HL-60 (cell line): ENCODE data around the gene IHH.

Experiments
- DNase-seq, 2 experiments: peaks; one replicate each; pipeline ENCODE4 v3.0.0-alpha.2; 2010 to 2020; ENCODE audit warnings: low read depth in 1 of 2, low spot score in 1 of 2
- H3K27ac ChIP-seq: fragments of 250-450 bp; sonication (Bioruptor Pico); replicated peaks from 2 replicates; pipeline ENCODE4 v1.5.1; 2020; ENCODE audit warnings: mild to moderate bottlenecking, moderate library complexity
- H3K27me3 ChIP-seq: fragments of 250-450 bp; sonication (Bioruptor Pico); 2 replicates; pipeline ENCODE4 v1.5.1; 2021; ENCODE audit warnings: mild to moderate bottlenecking, moderate library complexity; ENCODE audit not compliant: insufficient read depth, poor library complexity, severe bottlenecking
- H3K4me3 ChIP-seq: replicated peaks from 2 replicates; pipeline ENCODE4 v1.5.1; 2011; ENCODE audit warnings: mild to moderate bottlenecking, control low read depth, low read length; ENCODE audit not compliant: insufficient read depth
- CTCF ChIP-seq: IDR thresholded peaks from one replicate; pipeline ENCODE4 v1.5.1; 2011; ENCODE audit warnings: low read length, control low read depth, inconsistent platforms; ENCODE audit not compliant: insufficient read depth
- GABPA ChIP-seq: IDR thresholded peaks from 2 replicates; pipeline ENCODE4 v1.6.1; 2012; ENCODE audit warnings: low read depth
- POLR2AphosphoS5 ChIP-seq: IDR thresholded peaks from 2 replicates; pipeline ENCODE4 v1.6.1; 2012; ENCODE audit warnings: low read depth
- REST ChIP-seq: IDR thresholded peaks from 2 replicates; pipeline ENCODE4 v1.6.1; 2012; ENCODE audit warnings: low read depth; ENCODE audit not compliant: insufficient replicate concordance
- SPI1 ChIP-seq: IDR thresholded peaks from 2 replicates; pipeline ENCODE4 v1.6.1; 2012; ENCODE audit warnings: low read depth, mild to moderate bottlenecking, borderline replicate concordance

IHH gene

GRCh38 chr2:219018726-219019125, 42.0 kb downstream of the IHH start:
- Histone ChIP-seq H3K27ac (no peak overlapping the region), H3K4me3 (no peak overlapping the region), H3K27me3 (peaks cover 2% of the 10 kb centered on the region)
- no peak for DNase-seq
- TF ChIP-seq SPI1: no peak
- TF ChIP-seq POLR2AphosphoS5: no peak
- TF ChIP-seq REST: no peak
- no peak for TF ChIP-seq CTCF
- no peak for TF ChIP-seq GABPA

GRCh38 chr2:219018286-219018685, 42.4 kb downstream of the IHH start:
- H3K27me3 ChIP-seq: peaks cover 2% of the 10 kb centered on the region
- no peak for TF ChIP-seq REST
- TF ChIP-seq SPI1: no peak
- TF ChIP-seq POLR2AphosphoS5: no peak
- no peak for TF ChIP-seq GABPA
- TF ChIP-seq CTCF: no peak
- no peak overlapping the region for H3K4me3 ChIP-seq
- H3K27ac ChIP-seq: no peak overlapping the region
- DNase-seq: no peak

GRCh38 chr2:219017201-219017931, 43.4 kb downstream of the IHH start:
- H3K27me3 ChIP-seq: peaks cover 2% of the 10 kb centered on the region
- no peak for DNase-seq
- TF ChIP-seq REST: no peak
- no peak for TF ChIP-seq POLR2AphosphoS5
- no peak for TF ChIP-seq CTCF
- no peak for TF ChIP-seq GABPA
- no peak for TF ChIP-seq SPI1

More at GRCh38 chr2:219017201-219017931, 43.4 kb downstream of the IHH start:
- Histone ChIP-seq H3K27ac (no peak overlapping the region), H3K4me3 (no peak overlapping the region)
